Stimulated activated CD4-positive, alpha-beta T cell treated with anti-CD3 and anti-CD28 coated beads, Interleukin-4, amount 100 ng/mL, for 24 hours (primary cell): ENCODE data around the gene NTSR1.

ENCODE experiments used
- DNase-seq: peaks from one replicate; pipeline ENCODE4 v3.0.0-alpha.2; 2020

NTSR1 gene

DNA sequence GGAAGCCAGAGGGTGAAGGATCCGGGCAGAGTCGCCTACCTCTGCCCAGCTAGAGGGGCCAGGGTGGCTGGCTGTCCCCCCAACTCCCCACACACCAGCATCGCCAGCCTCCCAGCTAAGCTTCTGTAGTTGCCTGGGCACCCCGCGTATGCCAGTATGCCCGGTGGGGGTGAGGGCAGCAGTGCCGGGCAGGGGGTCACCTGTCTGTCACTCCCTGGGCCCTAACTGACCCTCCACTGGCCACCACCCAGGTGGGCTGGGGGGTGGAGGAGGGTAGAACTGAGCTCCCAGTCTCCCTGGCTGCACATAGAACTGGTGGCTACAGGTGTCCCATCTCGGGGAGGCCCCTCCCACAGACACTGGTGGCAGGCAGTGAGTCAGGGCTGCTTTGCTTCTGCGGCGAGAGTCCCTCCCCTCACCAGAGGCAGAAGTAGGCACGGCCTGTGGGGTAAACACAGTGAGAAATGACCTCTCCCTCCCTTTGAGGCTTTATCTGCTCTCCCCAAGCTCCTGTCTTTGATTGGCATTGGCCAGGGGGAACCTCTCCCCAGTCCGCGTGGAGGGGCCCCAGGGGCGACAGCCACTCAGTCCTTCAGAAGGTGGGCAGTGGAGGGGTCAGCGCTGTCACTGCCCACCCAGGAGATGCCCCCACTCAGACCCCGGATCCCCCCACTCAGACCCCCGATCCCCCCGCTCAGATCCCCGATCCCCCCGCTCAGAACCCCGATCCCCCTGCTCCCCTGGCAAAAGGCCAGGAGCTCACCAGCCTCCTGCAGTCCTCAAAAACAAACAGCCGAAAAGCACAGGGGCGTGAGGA is 2.5 kb downstream of the NTSR1 start:
- DNase-seq: peak; percentile 33

DNA sequence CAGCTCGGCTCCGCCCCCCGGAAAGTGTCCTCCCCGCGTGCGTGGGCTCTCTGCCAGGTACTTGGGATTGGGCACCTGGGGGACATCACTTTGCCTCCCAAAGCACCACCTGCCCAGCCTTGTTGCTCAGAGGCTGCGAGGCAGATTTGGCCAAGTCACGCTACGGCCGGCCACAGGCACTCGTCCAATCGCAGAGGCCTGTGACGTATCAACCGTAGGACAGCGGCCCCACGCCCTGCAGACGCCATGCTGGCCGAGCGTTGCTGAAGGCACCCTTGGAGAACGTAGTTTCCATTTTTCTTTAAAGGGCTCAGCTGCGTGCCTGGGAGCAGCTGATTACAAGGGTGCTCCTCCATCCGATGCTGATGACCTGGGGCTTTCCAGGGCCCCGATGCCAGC is 3.1 kb downstream of the NTSR1 start:
- no peak for DNase-seq

DNA sequence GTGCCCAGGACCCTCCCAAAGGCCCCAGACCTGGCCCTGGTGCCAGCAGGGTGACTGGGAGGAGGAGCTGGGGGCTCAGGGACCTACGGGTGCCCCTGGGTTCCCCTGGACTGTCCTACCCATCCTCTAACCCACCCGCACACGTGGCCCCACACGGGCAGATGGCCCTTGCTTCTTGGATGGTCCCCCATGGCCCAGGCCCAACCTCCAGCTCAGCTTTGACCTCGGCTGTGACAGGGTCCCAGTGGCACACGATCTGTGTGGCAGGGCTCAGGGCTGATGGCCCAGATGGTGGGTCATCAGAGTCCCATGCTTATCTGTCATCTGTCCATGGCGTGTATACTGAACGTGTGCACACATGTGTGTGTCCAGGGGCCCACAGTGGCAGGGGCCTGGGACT is 4.0 kb downstream of the NTSR1 start:
- DNase-seq: no peak

DNA sequence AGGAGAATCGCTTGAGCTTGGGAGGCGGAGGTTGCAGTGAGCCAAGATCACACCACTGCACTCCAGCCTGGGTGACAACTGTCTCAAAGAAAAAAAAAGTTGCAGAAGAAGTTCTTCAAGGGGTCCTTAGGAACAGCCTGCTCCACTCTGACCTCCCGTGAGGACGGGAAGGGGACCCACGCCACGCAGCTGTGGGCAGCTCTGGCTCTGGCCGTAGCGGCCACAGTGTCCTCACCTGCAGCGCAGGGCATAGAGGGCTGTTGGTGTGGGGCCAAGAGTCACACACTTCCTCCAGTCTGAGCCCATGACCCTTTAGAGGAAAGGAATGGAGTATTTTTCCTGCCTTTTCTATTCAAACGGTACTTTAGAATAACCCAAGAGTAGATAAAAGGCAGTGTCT is 5.4 kb downstream of the NTSR1 start:
- DNase-seq: no peak

DNA sequence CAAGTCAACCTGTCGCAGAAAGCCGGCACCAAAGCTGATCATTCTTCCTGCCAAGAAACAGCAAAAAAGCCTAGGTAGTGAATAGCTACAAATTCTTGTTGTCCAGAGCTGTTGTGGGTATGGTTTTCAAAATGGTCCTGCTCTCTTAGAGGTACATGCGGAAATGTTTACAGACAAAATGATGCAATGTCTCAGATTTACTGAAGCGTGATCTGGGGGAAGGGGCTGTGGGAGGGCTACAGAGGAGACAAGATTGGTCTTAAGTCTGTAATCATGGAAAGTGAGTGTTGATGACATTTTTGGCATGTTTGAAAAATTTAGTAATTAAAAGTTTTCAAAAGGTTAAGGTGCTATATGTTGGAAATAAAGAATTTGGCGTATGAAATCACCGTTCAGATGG is 6.2 kb downstream of the NTSR1 start:
- DNase-seq: no peak

DNA sequence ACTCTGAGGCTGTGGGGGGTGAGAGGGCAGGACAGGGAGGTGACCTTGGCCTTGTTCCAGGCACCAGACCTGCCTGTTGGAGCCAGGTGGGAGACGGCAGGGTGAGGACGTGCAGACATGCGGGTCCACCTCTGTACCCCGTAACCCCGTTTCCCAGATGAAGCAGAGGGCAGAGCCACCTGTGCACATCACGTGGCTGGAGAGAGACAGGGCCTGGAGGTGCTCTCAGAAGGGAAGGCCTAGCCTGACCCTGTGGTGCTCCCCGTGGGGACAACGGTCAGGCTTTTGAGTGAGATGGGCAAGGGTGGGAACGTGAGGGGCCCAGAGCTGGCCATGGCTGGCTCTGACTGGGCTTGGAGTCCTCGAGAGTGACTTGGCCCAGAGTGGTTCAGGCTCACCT is 6.6 kb downstream of the NTSR1 start:
- no peak for DNase-seq

DNA sequence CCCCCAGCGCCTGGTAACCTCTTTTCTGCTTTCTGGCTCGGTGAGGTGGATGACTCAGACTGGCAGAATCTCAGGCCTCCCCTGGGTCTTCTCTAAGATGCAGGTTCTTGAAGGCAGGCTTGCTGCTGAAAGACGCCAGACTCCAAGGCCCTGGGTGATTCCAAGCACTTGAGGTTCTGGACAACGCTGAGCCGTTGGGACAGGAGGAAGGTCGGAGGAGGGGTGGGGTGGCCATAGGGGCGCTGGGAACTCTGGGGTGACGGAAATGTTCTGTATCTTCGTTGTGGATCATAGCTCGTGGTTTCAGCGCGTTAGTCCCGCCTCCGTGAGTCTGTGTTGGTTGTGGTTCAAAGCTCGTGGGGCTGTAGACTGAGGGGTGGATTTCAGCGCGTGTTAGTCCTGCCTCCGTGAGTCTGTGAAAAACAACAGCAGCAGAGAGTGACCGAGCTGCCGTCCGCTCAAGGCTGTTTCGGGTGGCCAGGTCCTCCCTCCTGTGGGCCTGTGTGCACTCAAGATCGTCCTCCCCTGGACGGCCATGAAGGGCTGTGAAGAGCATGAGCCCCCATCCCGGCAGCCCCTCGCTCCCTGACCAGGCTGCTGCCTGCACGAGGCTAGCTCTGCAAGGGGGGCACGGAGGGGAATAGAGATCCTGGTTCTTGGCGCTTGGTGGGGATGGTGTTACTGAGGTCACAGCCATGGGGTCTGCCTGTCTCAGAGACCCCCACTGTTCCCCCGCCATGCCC is 7.7 kb downstream of the NTSR1 start:
- DNase-seq: peak; percentile 30

DNA sequence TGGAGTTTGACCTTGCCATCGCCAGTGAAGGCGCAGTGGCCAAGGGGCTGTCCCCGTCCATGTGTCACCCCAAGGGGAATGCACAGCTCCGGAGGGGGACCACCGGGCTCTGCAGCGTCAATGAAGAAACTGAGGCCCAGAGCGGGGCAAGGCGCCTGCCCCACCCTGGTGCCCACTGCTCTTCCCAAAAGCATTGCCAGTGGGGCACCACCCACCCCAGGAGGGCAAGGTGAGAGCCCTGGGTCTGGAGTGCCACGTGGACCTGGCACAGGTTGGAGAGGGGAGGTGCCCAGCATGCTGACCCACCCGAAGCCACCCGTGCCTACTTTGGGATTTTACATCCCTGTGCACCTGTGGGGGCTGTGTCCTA is 8.3 kb downstream of the NTSR1 start:
- no peak for DNase-seq

DNA sequence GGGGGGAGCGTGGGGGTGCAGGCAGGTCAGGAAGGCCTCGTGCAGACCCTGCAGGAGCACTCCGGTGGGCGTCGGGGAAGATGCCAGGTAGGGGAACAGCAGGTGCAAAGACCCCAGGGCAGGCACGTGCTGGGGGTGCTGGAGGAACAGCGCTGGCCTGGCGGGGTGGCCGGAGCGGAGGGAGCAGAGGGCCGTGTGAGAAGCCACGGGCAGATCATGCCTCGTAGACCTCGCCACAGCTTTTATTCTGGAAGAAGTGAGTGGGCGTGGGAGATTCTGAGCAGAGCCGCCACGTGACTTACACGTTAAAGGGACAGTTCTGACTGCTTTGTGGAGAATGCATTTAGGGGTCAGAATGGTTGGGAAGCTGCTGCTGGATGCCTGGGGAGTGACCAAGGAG is 9.3 kb downstream of the NTSR1 start:
- DNase-seq: no peak

DNA sequence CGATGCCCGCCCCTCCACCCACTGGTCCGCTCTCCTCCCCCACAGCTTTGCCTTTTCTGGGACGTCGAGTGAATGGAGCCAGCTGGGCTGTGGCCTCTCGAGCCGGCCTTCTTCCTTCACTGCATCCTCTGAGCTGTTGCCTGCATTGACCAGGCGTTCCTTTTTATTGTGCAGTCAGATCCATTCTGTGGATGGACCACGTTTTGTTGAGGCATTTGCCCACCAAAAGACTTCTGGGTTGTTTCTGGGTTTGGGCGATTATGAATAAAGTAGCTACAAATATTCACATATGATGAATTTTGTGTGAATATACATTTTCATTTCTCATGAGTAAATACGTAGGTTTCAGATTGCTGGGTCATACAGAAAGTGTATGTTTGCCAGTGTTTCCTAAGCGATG is 9.9 kb downstream of the NTSR1 start:
- DNase-seq: no peak

DNA sequence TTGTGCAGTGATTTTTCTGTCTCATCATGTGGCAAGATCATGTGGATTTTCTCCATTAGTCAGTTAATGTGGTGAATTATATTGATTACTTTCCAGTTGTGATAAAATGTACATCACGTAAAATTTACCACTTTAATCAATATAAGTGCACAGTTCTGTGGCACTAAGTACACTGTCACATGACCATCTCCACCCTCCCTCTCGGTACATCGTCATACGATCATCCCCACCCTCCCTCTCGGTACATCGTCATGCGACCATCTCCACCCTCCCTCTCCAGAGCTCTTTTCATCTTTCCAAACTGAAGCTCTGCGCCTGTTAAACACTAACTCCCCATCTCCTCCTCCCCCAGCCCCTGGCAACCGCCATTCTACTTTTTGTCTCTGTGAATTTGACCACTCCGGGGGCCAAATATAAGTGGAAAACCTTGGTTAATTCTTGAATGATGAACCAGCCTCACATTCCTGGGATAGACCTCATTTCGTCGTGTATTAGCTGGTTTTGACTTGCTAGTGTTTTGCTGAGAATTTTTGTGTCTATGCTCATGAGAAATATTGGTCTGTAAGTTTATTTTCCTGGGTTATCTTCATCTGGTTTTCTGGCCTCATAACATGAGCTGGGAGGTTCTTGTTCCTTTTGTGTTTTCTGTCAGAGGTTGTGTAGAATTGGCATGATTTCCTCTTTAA is 10.8 kb downstream of the NTSR1 start:
- no peak for DNase-seq

DNA sequence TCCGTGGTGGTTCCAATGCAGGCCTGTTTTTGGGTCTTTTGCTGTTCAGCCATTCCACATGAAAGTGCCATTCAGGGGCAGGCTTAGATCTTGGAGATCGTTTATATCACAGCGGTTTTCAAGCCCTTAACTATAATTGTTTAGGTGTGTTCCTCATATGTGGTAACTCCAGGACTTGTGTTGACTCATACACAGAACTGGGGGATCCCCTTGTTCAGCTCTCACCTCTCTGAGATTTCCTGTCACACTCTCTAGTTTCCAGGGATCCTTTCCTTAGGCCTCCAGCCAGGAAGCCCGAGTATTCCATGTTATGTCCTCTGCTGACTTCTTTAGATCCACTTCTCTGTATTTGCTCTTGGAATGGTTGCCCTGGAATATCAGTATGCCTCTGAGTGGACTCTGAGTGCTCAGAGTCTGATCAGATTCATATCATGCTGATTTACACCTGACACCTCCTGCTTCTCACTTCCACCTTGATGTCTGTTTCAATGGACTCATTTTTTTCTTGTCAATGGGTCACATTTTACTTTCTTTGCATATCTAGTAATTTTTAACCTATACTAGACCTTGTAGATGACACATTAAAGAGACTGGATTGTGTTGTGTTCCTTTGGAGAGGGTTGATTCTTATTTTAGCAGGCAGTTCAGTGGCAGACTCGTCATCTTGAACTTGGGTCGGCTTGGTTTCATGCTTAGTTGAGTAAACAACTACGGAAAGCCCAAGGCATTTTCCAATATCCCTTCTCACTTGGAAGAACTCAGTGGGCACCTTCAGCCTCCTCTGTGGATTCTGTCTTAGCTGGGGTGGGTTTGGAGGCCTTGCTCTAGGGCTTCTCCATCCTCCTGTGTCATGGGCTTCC is 13.1 kb downstream of the NTSR1 start:
- no peak for DNase-seq

DNA sequence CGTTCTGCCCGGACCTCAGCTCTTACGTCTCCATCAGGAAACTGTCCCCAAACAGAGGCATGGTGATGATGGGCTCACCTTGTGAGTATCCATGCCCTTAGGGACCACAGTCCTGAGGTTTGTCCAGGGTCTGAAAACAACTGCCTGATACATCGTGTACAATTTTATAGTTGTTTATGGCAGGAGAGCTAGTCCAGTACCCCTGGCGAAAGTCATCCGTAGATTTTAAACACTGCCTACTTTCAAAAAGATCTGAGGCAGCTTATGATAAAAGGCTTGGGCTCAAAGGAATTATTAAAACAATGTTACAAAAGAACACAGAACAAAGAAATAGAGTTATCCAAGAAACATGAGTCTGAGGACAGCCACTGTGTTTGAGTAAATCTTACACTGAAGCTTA is 14.0 kb downstream of the NTSR1 start:
- DNase-seq: no peak

DNA sequence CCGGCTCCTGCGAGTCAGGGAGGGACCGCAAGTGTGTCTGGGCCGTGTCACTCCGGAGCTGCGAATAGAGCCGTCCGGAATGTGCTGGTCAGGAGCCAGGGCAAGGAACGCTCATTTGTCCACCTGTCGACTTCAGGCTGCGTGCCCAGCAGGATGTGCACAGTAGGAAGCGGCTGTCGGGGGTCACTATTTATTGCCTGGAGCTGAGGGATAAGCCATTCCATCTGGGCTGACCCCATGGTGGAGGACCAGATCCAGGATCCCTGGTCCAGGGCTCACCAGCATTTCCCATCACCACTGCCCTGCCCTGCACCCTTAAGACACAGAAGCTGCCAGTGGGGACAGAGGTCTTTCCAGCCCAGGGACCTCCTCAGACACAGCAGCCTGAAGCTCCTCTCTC is 14.7 kb downstream of the NTSR1 start:
- no peak for DNase-seq

DNA sequence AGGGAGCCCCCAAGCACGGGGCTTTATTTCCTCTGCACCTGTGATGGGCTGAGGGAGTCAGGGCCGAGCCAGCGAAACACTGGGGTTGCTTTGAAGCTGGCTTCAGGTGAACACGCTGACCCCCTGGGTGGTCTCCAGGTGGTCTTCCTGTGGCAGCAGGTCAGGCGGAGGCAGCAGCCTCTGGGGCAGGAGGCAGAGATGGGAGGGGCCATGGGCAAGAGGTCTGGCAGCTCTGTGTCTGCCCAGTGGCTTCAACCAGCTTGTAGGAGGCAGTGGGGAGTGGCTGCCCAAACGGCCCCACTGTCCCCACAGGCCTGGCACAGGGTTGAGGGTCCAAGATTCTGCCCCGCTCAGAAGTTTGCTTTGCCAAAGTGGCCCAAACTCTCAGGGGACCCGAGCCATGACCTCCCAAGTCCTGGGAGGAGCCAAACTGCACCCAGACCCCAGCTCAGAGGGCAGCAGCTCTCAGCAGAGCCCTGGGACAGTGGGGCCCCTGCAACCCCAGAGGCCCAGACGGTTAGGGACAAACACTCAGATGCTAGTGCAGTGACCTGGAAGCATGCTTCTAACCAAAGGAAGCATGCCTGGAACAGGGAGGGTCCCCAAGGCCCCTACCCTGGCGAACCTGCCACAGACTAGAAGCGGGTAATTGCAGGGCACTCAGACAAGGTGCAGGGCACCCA is 15.3 kb downstream of the NTSR1 start:
- no peak for DNase-seq

DNA sequence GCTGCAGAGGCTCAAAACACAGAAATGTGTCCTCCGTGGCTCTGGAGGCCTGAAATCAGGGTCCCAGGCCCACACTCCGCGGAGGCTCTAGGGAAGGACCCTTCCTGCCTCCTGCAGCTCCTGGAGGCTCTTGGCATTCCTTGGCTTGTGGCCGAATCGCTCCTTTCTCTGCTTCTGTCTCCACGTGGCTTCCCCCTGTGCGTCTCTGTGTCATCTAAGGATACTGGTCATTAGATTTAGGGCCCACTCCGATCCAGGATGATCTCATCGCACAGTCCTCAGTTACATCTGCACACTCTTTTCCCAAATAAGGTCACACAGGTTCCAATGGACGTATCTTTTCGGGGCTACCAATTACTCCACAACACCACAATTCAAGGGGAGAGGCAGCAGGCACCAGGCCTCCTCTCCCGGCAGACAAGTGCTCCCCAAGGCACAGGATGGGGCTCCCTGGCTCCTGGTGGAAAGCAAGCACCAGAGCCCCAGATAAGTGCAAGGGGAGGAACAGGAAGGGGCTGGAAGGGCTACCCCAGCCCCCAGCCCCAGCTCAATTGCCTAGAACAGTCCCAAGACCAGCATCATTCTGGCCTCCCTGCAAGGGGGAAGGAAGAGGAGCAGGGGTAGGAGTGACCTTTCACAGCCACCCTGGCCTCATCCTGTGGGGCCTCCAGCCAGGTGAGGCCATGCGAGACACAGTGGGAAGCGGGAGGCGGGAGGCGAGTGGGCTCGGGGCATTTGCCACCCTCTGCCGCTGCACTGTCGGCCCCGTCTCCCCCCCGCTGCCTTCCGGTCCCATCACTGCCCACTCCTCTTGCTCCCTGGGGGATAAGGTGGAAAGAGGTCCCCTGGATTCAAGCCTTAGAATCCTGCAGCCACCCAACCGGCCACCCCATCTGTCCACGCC is 16.3 kb downstream of the NTSR1 start:
- DNase-seq: no peak

DNA sequence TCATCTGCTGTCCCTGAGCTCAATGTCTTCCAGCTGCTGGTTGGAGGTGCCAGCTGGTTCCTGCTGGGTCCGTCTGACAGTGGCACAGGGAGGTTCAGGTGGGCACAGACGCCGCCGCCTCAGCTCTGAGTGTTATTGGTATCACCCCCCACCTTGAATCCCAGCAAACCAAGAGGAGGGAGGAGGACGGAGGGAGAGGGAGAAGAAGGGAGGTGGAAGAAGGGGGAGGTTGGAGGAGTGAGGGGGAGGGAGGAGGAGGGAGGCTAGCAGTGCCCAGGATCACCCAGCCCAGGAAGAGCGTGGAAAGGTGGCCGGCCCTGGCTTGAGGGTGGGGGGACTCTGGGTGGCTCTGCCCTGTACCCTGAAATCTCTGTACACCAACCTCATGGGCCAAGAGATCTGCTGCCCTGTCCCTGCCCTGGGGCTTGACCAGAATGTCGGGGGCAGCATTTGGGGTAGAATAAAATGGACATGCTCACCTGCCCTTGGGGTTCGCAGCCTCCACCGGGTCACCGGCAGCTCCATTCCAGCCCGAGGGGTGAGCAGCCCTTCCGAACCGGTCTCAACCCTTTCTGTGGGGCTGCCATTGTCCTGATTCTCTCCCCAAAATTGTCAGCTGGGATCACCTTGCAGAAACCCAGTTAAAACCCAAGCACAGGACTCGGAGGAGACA is 17.1 kb downstream of the NTSR1 start:
- no peak for DNase-seq

DNA sequence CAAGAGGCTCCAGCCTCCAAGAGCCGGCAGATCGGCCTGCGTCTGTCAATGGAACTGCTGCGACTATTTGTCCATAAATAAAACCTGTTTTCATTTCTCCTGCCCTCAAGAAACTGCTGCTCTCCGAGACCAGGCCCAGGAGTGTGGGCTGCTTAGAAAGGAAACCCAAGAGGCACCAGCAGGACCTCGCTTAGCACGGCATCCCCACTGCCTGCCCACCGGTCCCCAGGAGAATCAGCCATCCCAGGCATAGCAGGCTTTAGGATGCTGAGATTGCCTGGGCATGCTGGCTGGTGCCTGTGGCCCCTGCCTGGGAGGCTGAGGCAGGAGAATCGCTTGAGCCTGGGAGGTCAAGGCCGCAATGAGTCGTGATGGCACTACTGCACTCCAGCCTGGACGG is 17.6 kb downstream of the NTSR1 start:
- no peak for DNase-seq

DNA sequence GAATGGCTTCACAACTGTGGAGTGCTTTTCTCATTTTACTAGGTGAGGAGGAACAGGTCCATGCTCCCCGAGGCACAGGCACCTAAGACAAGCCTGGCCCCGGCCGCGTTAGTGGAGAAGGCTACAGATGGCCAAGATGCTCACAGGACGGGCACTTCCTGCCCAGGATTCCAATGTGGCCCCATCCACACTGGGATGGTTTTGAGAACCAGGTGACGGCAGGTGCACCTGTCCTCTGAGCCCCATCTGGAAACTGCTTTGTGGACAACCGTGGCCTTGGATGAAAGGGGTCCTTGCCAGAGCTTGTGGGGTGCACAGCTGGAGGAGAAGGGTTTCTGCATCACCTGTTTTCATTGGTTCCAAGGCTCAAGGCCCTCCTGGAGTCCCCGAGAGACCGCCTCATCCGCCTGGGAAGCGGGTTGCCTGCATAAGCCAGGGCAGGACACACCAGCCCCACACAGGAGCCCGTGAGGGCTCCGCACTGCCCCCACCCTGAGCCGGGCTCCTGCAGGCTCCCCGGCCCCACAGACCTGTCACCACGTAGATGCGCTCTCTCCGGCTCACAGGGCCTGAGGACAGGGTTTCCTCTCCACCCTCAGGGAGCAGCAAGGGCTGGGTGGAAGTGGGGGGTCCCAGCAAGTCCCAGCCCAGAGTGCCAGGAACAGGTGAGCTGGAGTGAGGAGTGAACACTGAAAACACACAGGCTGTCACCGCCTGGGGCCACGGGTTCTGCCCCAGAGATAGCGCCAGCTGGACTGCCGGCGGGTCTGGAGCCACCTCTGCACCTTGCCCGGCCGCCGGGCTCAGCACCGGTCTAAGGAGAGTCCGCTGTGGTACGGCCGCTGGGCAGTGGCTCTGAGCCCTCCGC is 18.3 kb downstream of the NTSR1 start:
- DNase-seq: no peak

DNA sequence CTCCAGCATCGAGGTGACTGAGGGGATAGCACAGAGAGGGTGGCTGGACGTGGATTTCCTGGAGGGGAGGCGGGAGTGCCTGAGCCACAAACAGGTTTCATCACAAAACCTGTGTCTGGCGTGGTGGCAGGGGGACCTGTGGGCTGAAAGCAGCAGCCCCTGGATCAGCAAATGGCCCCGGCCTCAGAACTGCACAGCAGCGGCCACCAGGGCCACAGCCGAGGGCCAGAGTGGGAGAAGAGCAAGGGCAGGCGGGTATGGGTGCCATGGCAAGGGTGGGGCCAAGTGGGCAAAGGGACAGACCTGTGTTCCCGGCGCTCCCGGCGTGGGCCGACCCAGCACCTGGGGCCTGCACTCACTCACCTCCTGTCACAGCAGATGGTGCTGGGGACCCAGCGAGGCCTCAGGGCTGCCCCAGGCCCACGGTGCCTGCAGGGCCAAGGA is 19.0 kb downstream of the NTSR1 start:
- DNase-seq: no peak
